Astrocyte (in vitro differentiated cells and primary cell): Measurements from ENCODE around the gene PSMD1. TPM values are rescaled to one million over a fixed set of nuclear protein-coding genes. Genes with fewer than 3 reads are reported as not detected.

Experiments used
- DNase-seq: peaks from one replicate; pipeline ENCODE4 v3.0.0-alpha.2; 2010; ENCODE audit warnings: low read depth
- FAIRE-seq: peaks from 2 replicates; lab custom pipeline; 2011; peaks lifted over from hg19 to GRCh38; lab: Jason Lieb, UNC
- H2AFZ ChIP-seq: 2 replicates; pipeline ENCODE4 v1.6.0; 2012; ENCODE audit warnings: low read depth, low read length, inconsistent platforms
- H3K27ac ChIP-seq: 2 replicates; pipeline ENCODE4 v1.5.1; 2011; ENCODE audit warnings: low read depth, low read length, inconsistent platforms
- H3K27me3 ChIP-seq: 2 replicates; pipeline ENCODE4 v1.6.0; 2011; ENCODE audit warnings: low read length, inconsistent platforms; ENCODE audit not compliant: insufficient read depth
- H3K36me3 ChIP-seq: 2 replicates; pipeline ENCODE4 v1.5.1; 2011; ENCODE audit warnings: low read length, inconsistent platforms; ENCODE audit not compliant: insufficient read depth
- H3K4me1 ChIP-seq: 2 replicates; pipeline ENCODE4 v1.5.1; 2011; ENCODE audit warnings: low read length, inconsistent platforms; ENCODE audit not compliant: insufficient read depth
- H3K4me2 ChIP-seq: 2 replicates; pipeline ENCODE4 v1.6.0; 2012; ENCODE audit warnings: low read length, inconsistent platforms
- H3K4me3 ChIP-seq: 2 replicates; pipeline ENCODE4 v1.5.1; 2011; ENCODE audit warnings: low read depth, mild to moderate bottlenecking, low read length, inconsistent platforms; ENCODE audit not compliant: insufficient read depth
- H3K79me2 ChIP-seq: 2 replicates; pipeline ENCODE4 v1.6.0; 2012; ENCODE audit warnings: mild to moderate bottlenecking, low read length, inconsistent platforms; ENCODE audit not compliant: insufficient read depth
- H3K9ac ChIP-seq: 2 replicates; pipeline ENCODE4 v1.6.0; 2012; ENCODE audit warnings: mild to moderate bottlenecking, low read length, inconsistent platforms
- H3K9me3 ChIP-seq: 2 replicates; pipeline ENCODE4 v1.5.1; 2012; ENCODE audit warnings: low read depth, mild to moderate bottlenecking, low read length, inconsistent platforms; ENCODE audit not compliant: insufficient read depth
- H4K20me1 ChIP-seq: 2 replicates; pipeline ENCODE4 v1.6.0; 2012; ENCODE audit warnings: low read length, inconsistent platforms; ENCODE audit not compliant: insufficient read depth
- H3K27ac Mint-ChIP-seq: one replicate; pipeline ENCODE4 v1.8.0; 2021; ENCODE audit warnings: mild to moderate bottlenecking, mixed read lengths; ENCODE audit not compliant: unreplicated experiment
- H3K27me3 Mint-ChIP-seq: one replicate; pipeline ENCODE4 v1.8.0; 2021; ENCODE audit warnings: low read depth, mixed read lengths; ENCODE audit not compliant: unreplicated experiment
- H3K36me3 Mint-ChIP-seq: one replicate; pipeline ENCODE4 v1.8.0; 2021; ENCODE audit warnings: low read depth, mixed read lengths; ENCODE audit not compliant: unreplicated experiment
- H3K4me1 Mint-ChIP-seq: one replicate; pipeline ENCODE4 v1.8.0; 2021; ENCODE audit warnings: low read depth, mixed read lengths; ENCODE audit not compliant: unreplicated experiment
- H3K4me3 Mint-ChIP-seq: one replicate; pipeline ENCODE4 v1.8.0; 2021; ENCODE audit warnings: mild to moderate bottlenecking, moderate library complexity, mixed read lengths; ENCODE audit not compliant: unreplicated experiment
- H3K9me3 Mint-ChIP-seq: one replicate; pipeline ENCODE4 v1.8.0; 2021; ENCODE audit warnings: mild to moderate bottlenecking, mixed read lengths; ENCODE audit not compliant: unreplicated experiment
- CTCF ChIP-seq: IDR thresholded peaks from 2 replicates; pipeline ENCODE4 v1.5.1; 2011; ENCODE audit warnings: low read depth, mild to moderate bottlenecking, inconsistent platforms, low read length, moderate library complexity; ENCODE audit not compliant: insufficient read depth
- EZH2 ChIP-seq: IDR thresholded peaks from 2 replicates; pipeline ENCODE4 v1.6.1; 2012; ENCODE audit warnings: mild to moderate bottlenecking, low read length, inconsistent platforms; ENCODE audit not compliant: insufficient read depth
- total RNA-seq: library from RNA; stranded (reverse); gene quantifications from 2 replicates; pipeline ENCODE4 v1.2.1, GENCODE V29; 2021

PSMD1 gene
- total RNA-seq, 1 donor from 2014 or later = 151 TPM

- Mint-ChIP-seq H3K4me3 (no peak overlapping the region), H3K36me3 (no peaks in the 10 kb centered on the region), H3K9me3 (no peaks in the 10 kb centered on the region), H3K4me1 (peaks cover 10% of the 10 kb centered on the region), H3K27ac (no peak overlapping the region), H3K27me3 (peaks cover 33% of the 10 kb centered on the region)
- Histone ChIP-seq H3K27ac (no peak overlapping the region), H3K79me2 (no peaks in the 10 kb centered on the region), H3K4me2 (no peak overlapping the region), H3K27me3 (peaks cover 28% of the 10 kb centered on the region), H3K9me3 (no peaks in the 10 kb centered on the region), H3K36me3 (no peaks in the 10 kb centered on the region), H4K20me1 (no peaks in the 10 kb centered on the region), H3K4me1 (no peaks in the 10 kb centered on the region), H2AFZ (no peak overlapping the region), H3K9ac (no peak overlapping the region), H3K4me3 (no peak overlapping the region)
- no peak for TF ChIP-seq EZH2
- TF ChIP-seq CTCF = no peak
- DNase-seq (no peak), FAIRE-seq (no peak)
These were observed 45.1 kb upstream of the PSMD1 start for GRCh38 chr2:231011526-231011925.

GRCh38 chr2:231012463-231012862 is 44.2 kb upstream of the PSMD1 start:
- peaks cover 28% of the 10 kb centered on the region for H3K27me3 ChIP-seq
- H3K4me2 ChIP-seq = no peak overlapping the region
- H3K4me3 ChIP-seq = no peak overlapping the region
- no peaks in the 10 kb centered on the region for H3K36me3 ChIP-seq
- H3K27ac ChIP-seq = no peak overlapping the region
- no peak overlapping the region for H3K9ac ChIP-seq
- no peak overlapping the region for H3K4me3 Mint-ChIP-seq
- no peak overlapping the region for H2AFZ ChIP-seq
- TF ChIP-seq CTCF (no peak), EZH2 (no peak)
- DNase-seq = no peak
- H3K9me3 Mint-ChIP-seq = no peaks in the 10 kb centered on the region
- H3K4me1 Mint-ChIP-seq = peaks cover 7% of the 10 kb centered on the region
- H4K20me1 ChIP-seq = no peaks in the 10 kb centered on the region
- no peak overlapping the region for H3K27ac Mint-ChIP-seq
- no peaks in the 10 kb centered on the region for H3K79me2 ChIP-seq
- FAIRE-seq = no peak
- no peaks in the 10 kb centered on the region for H3K4me1 ChIP-seq
- peaks cover 31% of the 10 kb centered on the region for H3K27me3 Mint-ChIP-seq
- no peaks in the 10 kb centered on the region for H3K9me3 ChIP-seq
- peaks cover 1% of the 10 kb centered on the region for H3K36me3 Mint-ChIP-seq

GRCh38 chr2:231013820-231014219 is 42.8 kb upstream of the PSMD1 start:
- no peaks in the 10 kb centered on the region for H3K4me1 ChIP-seq
- H3K4me3 ChIP-seq = no peak overlapping the region
- no peaks in the 10 kb centered on the region for H3K36me3 ChIP-seq
- no peak overlapping the region for H3K4me3 Mint-ChIP-seq
- peaks cover 23% of the 10 kb centered on the region for H3K27me3 ChIP-seq
- peaks cover 1% of the 10 kb centered on the region for H3K36me3 Mint-ChIP-seq
- H3K9me3 Mint-ChIP-seq = no peaks in the 10 kb centered on the region
- no peak overlapping the region for H3K27ac ChIP-seq
- peaks cover 5% of the 10 kb centered on the region for H3K4me1 Mint-ChIP-seq
- DNase-seq (no peak), FAIRE-seq (no peak)
- H3K9ac ChIP-seq = no peak overlapping the region
- H4K20me1 ChIP-seq = no peaks in the 10 kb centered on the region
- no peak for TF ChIP-seq EZH2
- TF ChIP-seq CTCF = no peak
- no peaks in the 10 kb centered on the region for H3K79me2 ChIP-seq
- no peak overlapping the region for H3K4me2 ChIP-seq
- H3K27ac Mint-ChIP-seq = no peak overlapping the region
- H3K27me3 Mint-ChIP-seq = peaks cover 29% of the 10 kb centered on the region
- H3K9me3 ChIP-seq = no peaks in the 10 kb centered on the region
- H2AFZ ChIP-seq = no peak overlapping the region
